NB4 (cell line): Measurements from ENCODE around the gene SLC35E3.

ENCODE experiments used
- MAX ChIP-seq: IDR thresholded peaks from 2 replicates; pipeline ENCODE4 v1.6.1; 2011; ENCODE audit warnings: low read depth, low read length
- MYC ChIP-seq: IDR thresholded peaks from 2 replicates; pipeline ENCODE4 v1.6.1; 2011; ENCODE audit warnings: low read depth, low read length
- POLR2A ChIP-seq: IDR thresholded peaks from 2 replicates; pipeline ENCODE4 v1.6.1; 2011; ENCODE audit warnings: mild to moderate bottlenecking; ENCODE audit not compliant: insufficient read length; ENCODE audit errors: extremely low read depth
- TF ChIP-seq, protein P1 (sequence below): IDR thresholded peaks from one replicate; pipeline ENCODE4 v1.5.1; 2012; ENCODE audit warnings: low read depth, low read length

DNA sequence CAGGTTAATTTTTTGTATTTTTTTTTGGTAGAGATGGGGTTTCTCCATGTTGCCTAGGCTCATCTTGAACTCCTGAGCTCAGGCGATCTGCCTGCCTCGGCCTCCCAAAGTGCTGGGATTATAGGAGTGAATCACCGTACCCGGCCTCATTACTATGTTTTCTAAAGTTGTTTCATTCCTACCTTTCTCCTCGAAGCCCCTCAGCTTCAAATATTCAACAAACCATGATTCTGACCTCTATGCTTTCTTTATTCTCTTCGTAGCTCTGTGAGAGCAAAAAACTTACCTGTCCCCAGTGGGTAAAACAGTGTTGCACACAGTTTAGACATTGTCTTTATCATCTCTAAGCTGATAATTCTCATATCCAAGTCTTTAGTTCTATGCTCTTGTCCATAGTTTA is 35.8 kb downstream of the SLC35E3 start:
- TF ChIP-seq, protein P1, sequence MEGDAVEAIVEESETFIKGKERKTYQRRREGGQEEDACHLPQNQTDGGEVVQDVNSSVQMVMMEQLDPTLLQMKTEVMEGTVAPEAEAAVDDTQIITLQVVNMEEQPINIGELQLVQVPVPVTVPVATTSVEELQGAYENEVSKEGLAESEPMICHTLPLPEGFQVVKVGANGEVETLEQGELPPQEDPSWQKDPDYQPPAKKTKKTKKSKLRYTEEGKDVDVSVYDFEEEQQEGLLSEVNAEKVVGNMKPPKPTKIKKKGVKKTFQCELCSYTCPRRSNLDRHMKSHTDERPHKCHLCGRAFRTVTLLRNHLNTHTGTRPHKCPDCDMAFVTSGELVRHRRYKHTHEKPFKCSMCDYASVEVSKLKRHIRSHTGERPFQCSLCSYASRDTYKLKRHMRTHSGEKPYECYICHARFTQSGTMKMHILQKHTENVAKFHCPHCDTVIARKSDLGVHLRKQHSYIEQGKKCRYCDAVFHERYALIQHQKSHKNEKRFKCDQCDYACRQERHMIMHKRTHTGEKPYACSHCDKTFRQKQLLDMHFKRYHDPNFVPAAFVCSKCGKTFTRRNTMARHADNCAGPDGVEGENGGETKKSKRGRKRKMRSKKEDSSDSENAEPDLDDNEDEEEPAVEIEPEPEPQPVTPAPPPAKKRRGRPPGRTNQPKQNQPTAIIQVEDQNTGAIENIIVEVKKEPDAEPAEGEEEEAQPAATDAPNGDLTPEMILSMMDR: no peak
- TF ChIP-seq MAX (no peak), POLR2A (no peak), MYC (no peak)
